ENCODE measurements around the gene FHAD1.

Gene FHAD1

DNA sequence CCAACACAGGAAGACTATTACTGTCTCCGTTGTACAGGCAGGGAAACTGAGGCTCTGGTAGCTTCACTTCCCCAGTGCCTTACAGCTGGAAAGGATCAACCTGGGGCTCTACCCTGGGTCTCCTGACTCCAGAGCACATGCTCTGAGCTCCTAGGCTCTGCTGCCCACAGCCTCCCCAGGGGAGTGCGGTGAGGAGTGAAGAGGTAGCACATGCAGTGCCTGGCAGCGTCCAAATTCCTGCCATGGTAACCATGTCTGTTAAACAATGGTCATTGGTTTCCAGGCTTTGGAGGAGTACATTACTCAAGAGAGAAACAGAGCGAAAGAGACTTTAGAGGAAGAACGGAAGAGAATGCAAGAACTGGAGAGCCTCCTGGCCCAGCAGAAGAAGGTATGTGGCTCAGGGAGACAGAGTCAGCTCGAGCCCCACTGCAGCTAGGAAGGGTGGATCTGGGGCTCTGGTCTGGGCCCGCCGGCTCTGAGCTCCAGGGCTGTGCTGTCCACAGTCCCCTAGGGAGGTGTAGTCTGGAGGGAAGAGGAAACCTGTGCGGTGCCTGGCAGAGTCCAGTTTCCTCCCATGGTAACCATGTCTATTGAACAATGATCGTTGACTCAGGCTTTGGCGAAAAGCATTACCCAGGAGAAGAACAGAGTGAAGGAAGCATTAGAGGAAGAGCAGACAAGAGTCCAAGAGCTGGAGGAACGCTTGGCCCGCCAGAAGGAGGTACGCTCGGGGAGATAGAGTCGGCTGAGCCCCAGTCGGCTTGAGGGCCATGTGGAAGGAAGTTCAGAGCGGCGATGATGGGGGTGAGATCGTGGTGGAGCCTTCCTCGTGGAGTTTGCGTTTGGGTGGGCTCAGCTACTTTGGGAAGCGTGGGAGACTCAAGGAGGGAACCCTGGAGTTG is 98.0 kb downstream of the FHAD1 start:
- DNase-seq (ENCODE audit: low read depth, low spot score): no peak

DNA sequence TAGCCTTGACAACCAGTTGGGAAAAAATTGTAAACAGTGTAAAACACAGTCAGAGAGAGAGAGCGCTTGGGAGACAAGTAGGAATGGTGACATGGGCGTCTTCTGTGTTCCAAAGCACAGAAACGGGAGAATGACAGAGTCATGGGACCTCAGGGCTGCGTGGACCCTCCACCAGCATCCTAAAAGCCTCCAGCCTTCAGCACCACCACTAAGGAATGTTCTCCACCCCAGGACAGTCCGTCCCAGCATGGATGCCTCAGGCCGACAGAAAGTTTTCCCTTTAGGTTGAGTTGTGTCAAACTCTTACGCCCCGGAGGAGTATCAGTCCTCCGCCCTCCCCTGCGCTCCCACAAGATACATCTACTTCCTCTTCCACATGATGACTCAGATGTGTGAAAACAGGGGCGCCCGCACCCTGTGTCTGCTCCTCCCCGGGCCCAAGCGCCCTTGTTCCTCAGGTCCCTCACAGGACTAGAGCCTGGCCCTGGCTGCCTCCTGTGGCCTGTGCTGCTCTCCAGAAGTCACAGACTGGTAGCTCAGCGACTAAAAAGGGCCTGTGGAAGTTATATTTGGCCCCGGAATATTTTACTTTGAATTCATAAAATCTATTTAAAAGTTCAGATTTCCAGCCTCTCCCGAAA is 98.8 kb downstream of the FHAD1 start:
- DNase-seq (ENCODE audit: low read depth, low spot score): no peak

DNA sequence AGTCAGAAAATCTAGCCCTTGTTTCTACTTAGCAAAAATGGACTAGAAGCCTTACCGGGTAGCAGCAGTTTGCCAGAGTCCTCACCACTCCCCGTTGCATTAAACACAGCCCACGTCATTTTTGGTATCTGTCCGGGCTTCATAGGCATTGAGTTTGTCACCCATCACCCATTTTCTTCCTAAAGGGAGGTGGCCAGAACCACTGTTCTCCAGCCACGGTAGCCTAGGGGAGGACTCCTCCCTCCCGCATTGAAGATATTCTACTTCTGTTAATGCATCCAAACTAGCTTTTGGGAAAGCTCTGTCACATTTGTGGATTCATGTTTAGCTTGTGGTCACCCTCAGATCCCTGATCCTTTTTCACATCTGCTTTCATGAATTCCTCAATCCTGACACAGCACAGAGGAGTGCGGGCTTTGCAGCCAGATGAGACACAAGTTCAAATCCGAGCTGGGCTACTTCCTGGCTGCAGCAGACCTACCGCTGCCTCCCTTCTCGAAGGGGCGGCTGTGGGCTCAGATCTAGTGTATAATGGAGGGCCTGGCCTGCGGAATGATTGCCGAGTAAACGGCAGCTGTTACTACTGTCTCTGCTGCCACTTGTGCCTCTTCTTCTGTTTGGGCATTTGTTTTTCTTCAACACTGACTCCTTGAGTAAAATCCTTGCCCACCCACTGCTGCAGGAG is 99.5 kb downstream of the FHAD1 start:
- no peak for DNase-seq (ENCODE audit: low read depth, low spot score)

DNA sequence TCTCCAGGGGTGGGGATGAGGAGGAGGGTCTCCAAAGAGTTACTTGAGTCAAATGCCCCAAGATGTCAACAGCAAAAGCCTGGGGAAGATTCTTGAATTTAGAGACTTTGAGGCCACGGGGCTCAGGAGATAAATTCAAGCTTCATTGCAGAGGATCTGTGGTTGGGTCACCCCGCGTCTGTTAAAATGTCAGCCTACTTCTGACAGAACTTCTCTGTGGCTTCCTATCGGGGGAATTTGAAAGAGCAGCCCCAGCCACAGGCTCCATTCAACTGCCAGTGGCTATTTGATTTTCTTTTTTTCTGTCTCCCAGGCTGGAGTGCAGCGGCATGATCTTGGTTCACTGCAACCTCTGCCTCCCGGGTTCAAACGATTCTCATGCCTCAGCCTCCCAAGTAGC is 100.2 kb downstream of the FHAD1 start:
- no peak for DNase-seq (ENCODE audit: low read depth, low spot score)

DNA sequence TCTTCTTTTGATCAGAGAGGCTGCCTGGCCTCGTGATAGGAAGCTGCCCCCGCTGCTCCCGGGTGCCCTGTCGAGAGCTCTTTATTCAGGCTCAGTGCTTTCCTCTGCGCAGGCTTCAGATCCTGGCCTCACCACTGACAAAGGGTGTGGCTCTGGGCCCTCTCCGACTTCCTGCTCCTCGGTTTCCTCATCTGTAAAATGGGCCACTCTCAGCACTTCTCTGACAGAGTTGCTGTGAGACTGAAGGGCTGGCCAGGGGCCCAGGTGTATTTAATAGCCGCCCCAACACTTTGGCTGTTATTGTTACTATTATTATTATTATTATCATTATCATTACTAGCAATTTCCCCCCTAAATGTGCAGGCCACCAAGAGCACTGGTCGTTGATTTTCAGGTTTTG is 101.6 kb downstream of the FHAD1 start:
- no peak for DNase-seq (ENCODE audit: low read depth, low spot score)

DNA sequence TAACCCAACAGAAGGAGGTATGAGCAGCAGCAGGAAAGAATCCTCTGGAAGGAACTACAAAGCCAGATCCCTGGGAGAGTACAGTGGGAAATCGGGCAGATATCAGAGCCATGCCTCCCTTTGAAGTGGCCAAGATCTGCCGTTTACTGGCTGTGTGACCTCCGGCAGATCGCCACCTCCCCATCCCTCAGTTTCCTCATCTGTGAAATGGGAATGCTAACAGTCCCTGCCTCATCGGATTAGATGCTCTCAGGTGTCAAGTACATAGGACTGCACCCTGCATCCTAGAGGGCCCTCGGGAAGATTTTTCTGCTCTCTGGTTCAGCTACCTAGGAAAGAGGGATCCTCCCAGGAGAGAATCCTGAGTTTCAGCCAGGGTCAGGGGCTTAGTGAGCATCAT is 102.1 kb downstream of the FHAD1 start:
- no peak for DNase-seq (ENCODE audit: low read depth, low spot score)

DNA sequence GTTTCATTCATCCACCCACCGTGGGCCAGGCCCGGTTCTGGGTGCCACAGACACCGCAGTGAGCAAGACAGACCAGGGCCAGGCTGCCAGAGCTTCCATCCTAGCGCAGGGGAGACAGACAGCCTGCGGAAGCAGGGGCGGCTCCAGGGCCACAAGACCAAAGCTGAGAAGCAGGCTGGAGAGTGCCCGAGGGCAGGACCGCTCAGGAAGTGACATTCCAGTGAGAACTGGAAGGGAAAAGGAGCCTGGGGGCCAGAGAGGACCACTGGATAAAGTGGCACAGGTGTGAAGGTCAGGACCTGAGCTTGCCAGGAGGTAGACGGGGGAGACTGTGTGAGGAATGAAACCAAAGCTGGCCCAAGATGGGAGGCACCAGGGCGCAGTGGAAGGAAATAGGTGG is 103.1 kb downstream of the FHAD1 start:
- no peak for DNase-seq (ENCODE audit: low read depth, low spot score)

DNA sequence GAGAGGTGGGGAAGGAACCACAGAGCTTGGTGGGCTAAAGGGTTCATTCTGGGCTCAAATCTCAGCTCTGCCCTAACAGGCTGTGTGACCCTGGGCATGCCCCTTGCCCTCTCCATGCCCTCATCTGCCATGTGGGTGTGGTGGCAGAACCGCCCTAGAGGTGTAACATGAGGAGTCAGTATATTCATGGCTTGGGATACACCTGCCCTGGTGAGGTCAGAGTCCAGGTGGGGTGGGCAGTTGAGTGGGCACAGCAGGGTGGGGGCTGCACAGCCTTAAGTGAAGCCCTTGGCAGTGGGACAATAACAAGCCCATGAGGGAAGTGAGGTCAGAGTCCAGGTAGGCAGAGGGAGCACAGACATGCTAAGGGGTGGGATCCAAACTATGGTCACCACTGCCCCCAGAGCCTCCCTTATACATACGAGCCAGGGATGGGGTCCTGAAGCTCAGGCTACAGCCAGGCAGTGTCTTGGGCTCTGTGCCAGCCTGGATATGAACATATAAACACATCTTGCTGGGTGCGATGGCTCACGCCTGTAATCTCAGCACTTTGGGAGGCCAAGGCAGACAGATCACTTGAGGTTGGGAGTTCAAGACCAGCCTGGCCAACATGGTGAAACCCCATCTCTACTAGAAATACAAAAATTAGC is 103.7 kb downstream of the FHAD1 start:
- DNase-seq (ENCODE audit: low read depth, low spot score): no peak

DNA sequence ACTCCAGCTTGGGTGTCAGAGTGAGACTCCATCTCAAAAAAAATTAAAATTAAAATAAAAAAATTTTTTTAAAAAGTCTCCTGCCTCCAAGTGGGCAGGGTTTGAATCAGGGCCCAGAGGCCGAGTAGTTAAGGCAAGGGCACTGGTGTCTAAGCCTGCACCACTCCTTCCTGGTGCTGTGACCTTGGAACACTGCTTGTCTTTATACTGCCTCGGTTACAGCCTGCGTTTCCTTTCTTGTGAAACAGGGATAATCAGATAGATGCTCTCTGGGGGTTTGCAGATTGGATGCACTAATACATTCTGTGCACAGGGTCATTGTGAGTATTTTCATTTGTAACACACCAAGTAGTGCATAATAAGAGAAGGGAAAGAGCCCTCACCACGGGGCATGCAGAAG is 104.3 kb downstream of the FHAD1 start:
- no peak for DNase-seq (ENCODE audit: low read depth, low spot score)

DNA sequence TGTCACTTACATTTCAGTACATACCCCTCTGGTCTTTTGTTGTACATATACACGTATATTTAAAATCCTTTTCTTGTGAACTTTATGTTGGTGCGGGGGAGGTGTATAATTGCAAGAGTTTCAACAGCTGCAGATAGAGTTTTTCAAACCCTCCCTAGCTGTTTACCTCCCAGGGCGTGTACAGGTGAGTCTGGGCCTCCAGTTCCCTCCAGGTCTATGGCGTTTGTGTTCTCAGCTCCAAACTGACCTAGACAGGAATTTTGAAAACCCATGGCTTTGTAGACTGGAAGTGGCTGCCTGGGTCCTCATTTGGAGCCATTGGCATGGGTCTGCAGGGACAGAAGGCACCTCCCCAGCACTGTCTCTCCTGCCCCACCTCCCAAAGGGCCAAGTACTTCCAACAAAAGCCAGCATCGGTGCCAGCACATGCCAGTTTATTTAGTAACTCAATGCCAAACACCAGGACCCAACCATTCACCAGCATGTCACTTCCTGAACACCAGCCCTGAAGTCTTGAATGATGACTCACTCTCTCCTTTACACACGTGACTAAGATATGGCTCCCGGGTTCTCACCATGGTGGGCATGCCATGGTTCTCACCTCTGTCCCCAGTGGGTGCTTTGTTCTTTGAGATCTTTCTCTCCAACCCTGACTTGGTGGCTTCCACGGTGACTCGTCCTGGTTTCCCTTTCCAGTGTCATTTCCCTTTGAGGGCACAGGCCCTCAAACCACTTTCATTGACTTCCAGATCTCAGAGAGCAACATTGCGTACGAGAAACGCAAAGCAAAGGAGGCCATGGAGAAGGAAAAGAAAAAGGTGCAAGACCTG is 105.3 kb downstream of the FHAD1 start:
- no peak for DNase-seq (ENCODE audit: low read depth, low spot score)

DNA sequence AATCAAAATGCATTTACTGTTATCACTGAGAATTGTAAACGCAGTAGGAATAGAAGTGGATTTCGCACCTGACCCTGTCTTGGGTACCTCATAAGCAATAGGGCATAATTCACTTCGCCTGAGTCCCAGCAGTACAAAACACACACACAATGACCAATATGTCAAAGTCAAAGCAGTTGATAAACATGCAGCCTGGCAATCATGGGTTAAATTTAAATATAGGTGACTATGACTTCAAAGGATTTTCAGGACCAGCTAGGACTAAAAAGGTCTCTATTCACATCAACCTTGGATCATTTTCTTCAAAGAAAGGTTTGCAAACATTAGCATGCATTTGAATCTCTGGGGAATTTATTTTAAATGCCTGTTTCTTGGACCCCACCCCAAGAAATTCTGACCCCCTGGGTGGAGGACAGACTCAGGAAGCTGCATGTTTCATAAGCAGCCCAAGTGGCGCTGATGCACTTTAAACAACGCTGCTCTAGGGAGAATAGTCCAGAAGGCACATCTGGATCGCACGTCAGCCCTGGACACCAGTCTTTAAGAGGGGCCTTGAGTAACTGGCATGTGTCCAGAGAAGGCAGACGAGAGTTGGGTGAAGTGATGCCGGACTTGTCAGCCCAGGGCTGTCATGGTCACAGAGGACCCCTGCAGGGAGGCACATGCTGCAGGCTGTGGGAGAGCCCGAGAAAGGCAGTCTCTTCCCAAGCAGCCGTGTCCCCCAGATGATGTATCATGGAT is 107.0 kb downstream of the FHAD1 start:
- DNase-seq (ENCODE audit: low read depth, low spot score): no peak

DNA sequence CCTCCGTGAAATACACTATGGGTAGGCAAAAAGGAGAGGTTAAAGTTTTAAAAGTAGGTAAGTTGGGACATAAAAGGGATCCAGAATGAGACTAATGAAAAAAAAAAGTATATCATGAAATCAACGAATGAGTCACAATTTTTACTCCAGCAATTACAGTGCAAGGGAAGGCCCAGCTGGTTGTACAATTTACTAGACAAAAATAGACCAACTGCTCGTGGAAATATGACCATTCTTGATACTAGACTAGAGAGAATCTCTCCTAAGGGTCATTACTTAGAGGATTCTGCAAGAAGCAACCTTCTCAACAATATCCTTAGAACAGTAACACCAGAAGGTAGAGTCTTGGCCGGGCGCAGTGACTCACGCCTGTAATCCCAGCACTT is 107.5 kb downstream of the FHAD1 start:
- DNase-seq (ENCODE audit: low read depth, low spot score): no peak

DNA sequence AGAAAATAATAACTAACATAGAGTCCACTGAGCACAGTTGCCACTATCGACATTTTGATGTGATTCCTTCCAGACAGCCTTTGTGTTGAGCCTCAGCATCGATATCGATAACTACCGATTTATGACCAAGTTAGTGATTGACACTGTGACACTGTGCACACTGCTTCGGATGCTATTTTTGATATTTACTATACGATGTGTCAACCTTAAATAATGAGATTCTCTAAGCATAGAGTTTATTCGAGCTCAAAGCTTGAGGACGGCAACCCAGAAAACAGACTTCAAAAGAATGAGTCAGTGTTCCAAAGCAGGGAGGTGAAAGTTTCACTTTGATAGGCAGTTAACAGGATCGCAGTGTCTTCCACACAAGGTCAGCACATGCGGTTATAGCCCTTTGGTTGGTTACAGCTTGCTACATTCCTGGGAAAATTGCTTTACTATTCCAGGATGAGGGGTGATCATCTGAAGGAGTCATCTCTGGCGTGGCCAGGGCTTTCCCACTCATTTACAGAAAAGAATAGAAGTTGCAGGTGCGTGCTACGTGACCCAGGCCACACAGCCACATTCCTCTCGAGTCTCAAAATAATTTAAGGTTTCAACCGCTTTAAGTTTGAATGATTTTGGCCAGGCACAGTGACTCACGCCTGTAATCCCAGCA is 109.1 kb downstream of the FHAD1 start:
- no peak for DNase-seq (ENCODE audit: low read depth, low spot score)

DNA sequence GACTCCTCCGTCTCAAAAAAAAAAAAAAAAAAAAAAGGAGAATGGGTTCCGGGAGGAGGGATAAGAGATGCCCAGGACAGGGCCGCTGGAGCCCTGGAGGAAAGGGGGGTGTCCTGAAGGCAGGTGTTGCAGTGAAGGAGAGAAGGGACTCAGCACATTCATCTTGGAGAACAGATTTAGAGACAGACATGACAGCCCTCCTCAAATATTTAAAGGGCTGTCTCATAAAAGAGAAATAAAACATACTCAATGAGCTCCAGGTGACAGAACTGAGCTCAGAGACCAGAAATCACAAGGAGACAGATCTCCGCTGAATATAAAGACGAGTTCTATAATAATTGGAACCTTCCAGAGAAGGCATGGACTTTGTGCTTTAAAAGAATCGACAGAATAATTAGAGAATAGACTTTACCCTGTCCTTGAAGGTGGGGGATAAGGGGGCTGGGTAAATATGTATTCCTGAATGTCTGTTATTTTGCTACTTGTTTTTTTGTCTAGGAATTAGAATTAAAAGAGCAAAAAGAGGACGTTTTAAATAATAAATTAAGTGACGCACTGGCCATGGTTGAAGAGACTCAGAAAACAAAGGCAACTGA is 110.7 kb downstream of the FHAD1 start:
- no peak for DNase-seq (ENCODE audit: low read depth, low spot score)

DNA sequence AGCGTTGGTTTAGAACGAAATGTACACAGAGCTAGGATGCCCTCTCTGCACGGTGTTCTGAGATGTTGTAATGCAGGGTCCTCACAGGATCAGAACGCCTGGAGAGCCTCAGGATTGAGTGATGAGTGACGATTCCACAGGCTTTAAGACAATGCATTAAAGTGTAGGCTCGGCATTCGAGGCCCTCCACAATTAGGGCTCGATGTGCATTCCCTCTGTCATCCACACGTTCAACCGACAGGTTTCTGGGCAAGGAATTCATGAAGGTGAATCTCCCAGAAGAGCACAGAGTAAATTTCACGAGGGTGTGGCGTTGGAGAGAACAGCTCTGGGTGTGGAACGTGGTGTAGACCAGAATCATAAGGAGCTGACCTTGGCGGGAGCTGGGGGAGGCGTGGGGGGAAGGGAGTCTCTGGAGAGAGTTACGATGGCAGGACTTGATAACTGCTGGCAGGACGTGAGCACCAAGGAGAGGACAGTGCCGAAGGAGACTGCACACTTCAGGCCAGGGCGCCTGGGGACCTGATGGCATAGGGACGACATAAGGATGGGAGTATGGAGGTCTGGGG is 111.6 kb downstream of the FHAD1 start:
- DNase-seq (ENCODE audit: low read depth, low spot score): no peak

DNA sequence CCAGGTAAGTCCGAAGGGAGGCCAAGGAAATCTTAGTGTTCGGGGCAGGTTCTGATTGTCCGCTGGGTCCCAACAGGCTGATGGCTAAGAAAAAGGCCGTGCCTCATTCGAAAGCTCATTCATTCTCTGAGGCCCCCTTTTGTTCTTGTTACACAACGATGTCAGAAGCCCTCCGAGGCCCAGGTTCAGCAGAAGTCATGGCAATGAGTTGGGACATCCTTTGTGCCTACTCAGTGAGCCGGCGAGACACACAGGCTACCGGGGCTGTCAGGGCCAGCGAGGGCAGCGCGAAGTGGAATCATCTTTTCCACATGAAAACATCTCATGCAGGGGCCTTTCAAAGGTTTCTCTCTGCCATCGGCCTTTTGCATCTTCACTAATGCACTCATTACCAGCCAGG is 113.7 kb downstream of the FHAD1 start:
- no peak for DNase-seq (ENCODE audit: low read depth, low spot score)

DNA sequence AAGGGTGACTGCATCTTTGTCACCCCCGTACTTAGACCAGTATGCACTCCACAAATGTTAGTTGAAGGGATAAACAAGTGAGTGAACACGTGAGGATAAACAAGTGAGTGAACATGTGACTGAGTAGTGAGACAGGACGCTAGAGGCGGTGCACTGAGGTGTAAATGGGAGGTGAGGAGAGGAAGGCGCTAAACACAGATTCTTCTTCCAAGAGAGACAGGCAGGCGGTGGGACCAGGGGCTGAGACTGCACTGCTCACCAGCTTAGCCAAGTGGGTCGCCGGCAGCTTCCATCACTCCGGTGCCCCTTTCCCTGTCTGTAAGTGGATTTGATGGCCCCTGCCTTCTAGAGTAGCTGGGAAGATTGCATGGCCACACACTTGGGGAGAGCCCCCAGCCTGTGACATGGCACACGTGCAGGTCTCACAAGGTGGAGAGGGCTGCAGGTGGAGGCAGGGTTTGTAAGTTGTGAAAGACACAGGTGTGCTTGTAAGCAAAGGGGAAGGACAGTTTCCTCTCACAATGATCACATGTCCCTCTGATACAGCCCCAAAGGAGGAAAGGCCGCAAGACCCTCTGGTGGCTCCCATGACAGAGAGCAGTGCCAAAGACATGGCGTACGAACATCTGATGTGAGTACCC is 115.2 kb downstream of the FHAD1 start:
- no peak for DNase-seq (ENCODE audit: low read depth, low spot score)

DNA sequence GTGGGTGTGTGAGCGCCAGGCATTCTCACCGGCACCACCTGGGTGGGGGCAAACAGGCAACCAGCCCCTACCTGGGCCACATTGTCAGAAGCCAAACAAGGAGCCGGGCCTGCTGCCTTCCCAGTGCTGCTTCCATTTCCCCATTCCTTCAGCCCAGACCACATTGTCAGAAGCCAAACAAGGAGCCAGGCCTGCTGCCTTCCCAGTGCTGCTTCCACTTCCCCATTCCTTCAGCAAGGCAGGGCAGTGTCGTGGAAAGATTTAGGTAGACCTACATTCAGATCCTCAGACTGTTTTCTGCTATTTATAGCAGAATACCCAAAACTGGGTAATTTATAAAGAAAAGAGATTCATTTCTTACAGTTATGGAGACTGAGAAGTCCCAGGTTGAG is 115.7 kb downstream of the FHAD1 start:
- DNase-seq (ENCODE audit: low read depth, low spot score): no peak

DNA sequence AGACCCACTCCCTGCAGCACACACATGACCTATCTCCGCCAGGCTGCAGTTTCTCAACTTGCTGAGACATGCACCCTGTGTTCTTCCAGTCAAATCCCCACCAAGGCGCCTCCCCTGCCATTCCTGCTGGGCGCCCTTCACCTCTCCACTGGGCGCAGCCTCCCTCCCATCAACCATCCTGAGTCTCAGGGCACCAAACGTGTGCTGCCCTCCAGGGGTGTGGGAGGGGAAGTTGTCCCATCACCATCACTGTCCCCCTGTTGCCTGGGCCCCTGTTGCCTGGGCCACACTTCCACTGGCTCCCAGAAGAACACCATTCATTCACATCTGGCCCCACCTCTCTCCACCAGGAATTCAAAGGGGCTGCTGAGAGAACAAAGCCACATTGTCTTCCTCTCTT is 117.7 kb downstream of the FHAD1 start:
- no peak for DNase-seq (ENCODE audit: low read depth, low spot score)
